Vagina (tissue), 2 donors: ENCODE results near the gene NPTX1.

ENCODE experiments used
- CTCF ChIP-seq, 3 experiments: fragments of 450-650 bp in 2 of 3; fragments of 200-600 bp in 1 of 3; sonication (generic) in 1 of 3; IDR thresholded peaks; one replicate each; pipeline ENCODE4 v1.5.1; 2017 to 2019; ENCODE audit warnings: antibody characterized with exemption in 3 of 3, mild to moderate bottlenecking in 2 of 3, moderate library complexity in 2 of 3
- POLR2A ChIP-seq, 2 donors: fragments of 450-650 bp; IDR thresholded peaks; one replicate each; pipeline ENCODE4 v1.6.1; 2017; ENCODE audit warnings: antibody characterized with exemption in 2 of 2, mild to moderate bottlenecking in 2 of 2, moderate library complexity in 2 of 2
- POLR2AphosphoS5 ChIP-seq, 2 donors: sonication (generic); formaldehyde crosslinking; IDR thresholded peaks; one replicate each; pipeline ENCODE4 v1.9.0; 2017; ENCODE audit warnings: antibody characterized with exemption in 2 of 2, mild to moderate bottlenecking in 2 of 2, low read depth in 1 of 2; ENCODE audit not compliant: insufficient read depth in 1 of 2

GRCh38 chr17:80502578-80502877 lies 26.1 kb upstream of the NPTX1 start:
- TF ChIP-seq CTCF (IDR thresholded peaks at IDR 0.05) (no peak), POLR2AphosphoS5 (IDR thresholded peaks at IDR 0.05; ENCODE audit: insufficient read depth in 1 of 2, low read depth in 1 of 2) (no peak), POLR2A (IDR thresholded peaks at IDR 0.05) (no peak)
